ENCODE results near the gene CHAMP1. TPM values are rescaled to one million over a fixed set of nuclear protein-coding genes. Genes with fewer than 3 reads are reported as not detected.

The CHAMP1 gene
- polyA plus RNA-seq, 1 donor from 2014 or later = 13.0 TPM

- H3K9me2 ChIP-seq (ENCODE audit: insufficient read depth, low read length) = no peaks in the 10 kb centered on the region
- H2AFZ ChIP-seq (ENCODE audit: low read depth, low read length) = peak overlapping the region; percentile 5
- no peaks in the 10 kb centered on the region for H3K36me3 ChIP-seq (ENCODE audit: insufficient read depth, low read length)
- no peaks in the 10 kb centered on the region for H3F3A ChIP-seq (ENCODE audit: insufficient read depth, low read length, poor library complexity, severe bottlenecking)
- H3K27me3 ChIP-seq (ENCODE audit: insufficient read depth, low read depth, low read length) = no peaks in the 10 kb centered on the region
- TF ChIP-seq SMC3 (conservative IDR thresholded peaks at IDR 0.05; ENCODE audit: poor library complexity) = no peak
- no peak for TF ChIP-seq REST (IDR thresholded peaks at IDR 0.05; ENCODE audit: borderline replicate concordance)
- peak; percentile 7 for TF ChIP-seq MXI1 (conservative IDR thresholded peaks at IDR 0.05; ENCODE audit: poor library complexity, severe bottlenecking)
- no peak for TF ChIP-seq TAF1 (IDR thresholded peaks at IDR 0.05; ENCODE audit: low read depth)
- H3K27ac ChIP-seq (ENCODE audit: low read length) = peak overlapping the region; percentile 75
- H3K79me2 ChIP-seq (replicated peaks; ENCODE audit: insufficient read depth, low read length) = peaks cover 55% of the 10 kb centered on the region
- H4K20me1 ChIP-seq (ENCODE audit: insufficient read depth) = no peaks in the 10 kb centered on the region
- peak overlapping the region; percentile 74 for H3K4me3 ChIP-seq (ENCODE audit: low read length)
- H3K4me2 ChIP-seq (ENCODE audit: low read length) = peak overlapping the region; percentile 91
- peak overlapping the region; percentile 85 for H3K9ac ChIP-seq (ENCODE audit: low read length)
- no peaks in the 10 kb centered on the region for H3K9me3 ChIP-seq (ENCODE audit: low read length)
Observed at GRCh38 chr13:114315074-114315785, 927 bp downstream of the CHAMP1 start.

- Histone ChIP-seq H3K4me3 (ENCODE audit: low read length) (no peak overlapping the region), H3F3A (ENCODE audit: insufficient read depth, low read length, poor library complexity, severe bottlenecking) (no peaks in the 10 kb centered on the region), H3K27me3 (ENCODE audit: insufficient read depth, low read depth, low read length) (no peaks in the 10 kb centered on the region), H3K27ac (ENCODE audit: low read length) (no peak overlapping the region), H3K9me3 (ENCODE audit: low read length) (no peaks in the 10 kb centered on the region), H3K36me3 (ENCODE audit: insufficient read depth, low read length) (peaks cover 5% of the 10 kb centered on the region), H3K9me2 (ENCODE audit: insufficient read depth, low read length) (no peaks in the 10 kb centered on the region), H3K4me2 (ENCODE audit: low read length) (no peak overlapping the region), H3K79me2 (replicated peaks; ENCODE audit: insufficient read depth, low read length) (peaks cover 56% of the 10 kb centered on the region), H4K20me1 (ENCODE audit: insufficient read depth) (no peaks in the 10 kb centered on the region), H2AFZ (ENCODE audit: low read depth, low read length) (no peak overlapping the region), H3K9ac (ENCODE audit: low read length) (no peak overlapping the region)
- TF ChIP-seq EP300 (conservative IDR thresholded peaks at IDR 0.05; ENCODE audit: poor library complexity, severe bottlenecking) (no peak), POLR2AphosphoS5 (IDR thresholded peaks at IDR 0.05) (no peak)
Observed at GRCh38 chr13:114318624-114319023, 4.3 kb downstream of the CHAMP1 start.

GRCh38 chr13:114319441-114319913 is 5.2 kb downstream of the CHAMP1 start:
- peaks cover 56% of the 10 kb centered on the region for H3K79me2 ChIP-seq (replicated peaks; ENCODE audit: insufficient read depth, low read length)
- no peaks in the 10 kb centered on the region for H3F3A ChIP-seq (ENCODE audit: insufficient read depth, low read length, poor library complexity, severe bottlenecking)
- H2AFZ ChIP-seq (ENCODE audit: low read depth, low read length) = no peak overlapping the region
- no peaks in the 10 kb centered on the region for H4K20me1 ChIP-seq (ENCODE audit: insufficient read depth)
- no peaks in the 10 kb centered on the region for H3K27me3 ChIP-seq (ENCODE audit: insufficient read depth, low read depth, low read length)
- no peak overlapping the region for H3K4me2 ChIP-seq (ENCODE audit: low read length)
- no peaks in the 10 kb centered on the region for H3K9me3 ChIP-seq (ENCODE audit: low read length)
- TF ChIP-seq RAD21 (conservative IDR thresholded peaks at IDR 0.05) = no peak
- no peak for TF ChIP-seq CTCF (IDR thresholded peaks at IDR 0.05; ENCODE audit: poor library complexity, severe bottlenecking)
- no peak for TF ChIP-seq REST (IDR thresholded peaks at IDR 0.05; ENCODE audit: borderline replicate concordance)
- TF ChIP-seq TAF1 (IDR thresholded peaks at IDR 0.05; ENCODE audit: low read depth) = no peak
- TF ChIP-seq SMC3 (conservative IDR thresholded peaks at IDR 0.05; ENCODE audit: poor library complexity) = no peak
- TF ChIP-seq EP300 (conservative IDR thresholded peaks at IDR 0.05; ENCODE audit: poor library complexity, severe bottlenecking) = no peak
- no peak for TF ChIP-seq MXI1 (conservative IDR thresholded peaks at IDR 0.05; ENCODE audit: poor library complexity, severe bottlenecking)
- TF ChIP-seq EZH2 (IDR thresholded peaks at IDR 0.05; ENCODE audit: borderline replicate concordance, insufficient read depth, low read length, poor library complexity, severe bottlenecking) = no peak
- TF ChIP-seq POLR2AphosphoS5 (IDR thresholded peaks at IDR 0.05) = no peak
- no peaks in the 10 kb centered on the region for H3K9me2 ChIP-seq (ENCODE audit: insufficient read depth, low read length)
- H3K9ac ChIP-seq (ENCODE audit: low read length) = no peak overlapping the region
- peaks cover 11% of the 10 kb centered on the region for H3K36me3 ChIP-seq (ENCODE audit: insufficient read depth, low read length)
- no peak overlapping the region for H3K4me3 ChIP-seq (ENCODE audit: low read length)
- H3K27ac ChIP-seq (ENCODE audit: low read length) = no peak overlapping the region

Measured in neural cell (in vitro differentiated cells).